ENCODE measurements around the gene RORB.
"Not testable (repeated sequence)": the region's sequence is repeated elsewhere in the genome, so short reads cannot be mapped to it uniquely, and the experiment has no call there.

Gene RORB

DNA sequence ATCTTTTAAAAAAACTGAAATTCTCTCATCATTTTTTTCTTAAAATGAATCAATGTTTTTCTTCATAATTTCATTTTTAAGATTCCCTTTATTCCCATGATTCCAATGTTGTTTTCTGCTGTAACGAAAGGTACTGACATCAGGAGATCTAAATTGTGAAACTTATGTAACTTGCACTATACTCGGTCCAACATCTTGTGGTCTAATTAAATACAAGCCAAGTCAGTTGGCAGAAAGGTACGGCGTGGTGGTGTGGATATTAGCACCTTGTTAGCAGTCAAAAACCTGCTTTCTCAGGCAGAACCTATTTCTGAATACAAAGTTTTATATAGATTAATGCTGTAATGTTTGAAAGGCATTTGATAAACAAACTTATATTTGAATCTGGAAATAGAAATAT, 20.1 kb downstream of the RORB start:
- no peak for DNase-seq

DNA sequence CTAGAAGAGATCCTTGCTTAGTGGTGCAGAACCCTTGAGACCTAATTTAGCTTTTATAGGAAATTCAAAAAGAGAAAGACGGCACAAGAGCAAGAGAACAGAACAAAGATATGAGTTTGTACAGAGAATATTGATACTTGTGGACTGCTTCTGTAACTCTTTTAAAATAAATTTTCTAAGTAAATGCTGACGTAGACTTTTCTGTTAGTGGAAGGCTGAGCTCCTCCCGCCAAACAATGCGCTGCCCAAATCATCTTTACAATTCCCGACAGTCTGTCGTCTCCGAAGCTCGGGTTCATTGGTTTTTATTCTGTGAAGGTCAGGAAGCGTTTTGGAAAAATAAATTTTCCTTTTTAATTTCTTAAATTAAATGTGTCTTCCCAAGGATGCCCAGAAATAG, 22.3 kb downstream of the RORB start:
- DNase-seq: no peak

DNA sequence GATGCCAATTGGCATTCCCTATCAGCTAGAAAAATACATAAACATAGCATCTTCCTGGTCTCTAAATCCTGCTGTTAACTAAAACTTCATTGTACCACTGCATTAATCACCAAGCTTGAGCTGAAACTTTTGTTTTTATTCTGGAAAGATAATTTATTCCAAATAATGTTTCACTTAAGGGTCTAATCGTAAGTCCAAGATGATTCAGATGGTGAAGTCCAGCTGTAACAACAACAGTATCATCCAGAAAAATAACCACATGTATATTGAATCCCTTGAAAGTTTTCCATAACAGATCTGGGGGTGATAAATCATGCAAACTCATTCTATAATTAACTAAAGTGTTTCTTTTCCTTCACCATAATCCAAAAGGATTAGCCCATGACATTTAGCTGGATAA, 23.9 kb downstream of the RORB start:
- no peak for DNase-seq

DNA sequence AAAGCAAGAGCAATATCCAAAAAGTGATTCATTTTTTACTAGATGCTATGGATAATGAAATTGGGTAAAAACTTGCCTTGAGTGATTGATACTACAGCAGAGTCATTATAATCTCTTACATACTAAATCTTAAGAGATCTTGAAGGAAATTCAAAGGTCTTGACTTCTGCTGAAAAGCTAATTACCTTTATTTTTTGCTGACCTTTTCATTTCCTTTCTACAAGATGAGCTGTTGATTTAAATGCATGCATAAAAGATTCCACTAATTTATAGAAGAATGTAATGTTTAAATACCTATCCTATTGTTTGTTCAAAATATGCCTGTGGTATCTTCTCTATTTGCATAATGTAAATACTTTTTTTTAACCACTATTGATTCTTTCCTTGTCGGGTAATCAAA, 27.2 kb downstream of the RORB start:
- no peak for DNase-seq

DNA sequence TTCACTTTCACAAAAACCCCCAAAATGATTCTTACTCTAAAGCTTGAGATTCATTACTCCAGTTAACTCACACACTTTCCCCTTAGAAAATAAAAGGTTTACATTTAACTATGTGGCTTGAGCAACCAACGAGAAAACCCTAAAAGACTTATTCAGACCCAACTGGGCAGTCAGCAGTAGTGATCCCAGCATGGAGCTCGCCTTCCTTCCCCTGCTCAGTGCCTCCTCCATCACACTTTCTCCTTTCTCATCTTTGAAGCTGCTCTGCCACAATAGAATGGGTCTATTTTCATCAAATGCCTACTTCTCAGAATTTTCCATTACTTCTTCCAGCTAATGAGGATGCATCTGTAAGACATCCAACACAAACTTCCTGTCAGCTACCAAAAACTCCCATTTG, 29.1 kb downstream of the RORB start:
- DNase-seq: no peak

DNA sequence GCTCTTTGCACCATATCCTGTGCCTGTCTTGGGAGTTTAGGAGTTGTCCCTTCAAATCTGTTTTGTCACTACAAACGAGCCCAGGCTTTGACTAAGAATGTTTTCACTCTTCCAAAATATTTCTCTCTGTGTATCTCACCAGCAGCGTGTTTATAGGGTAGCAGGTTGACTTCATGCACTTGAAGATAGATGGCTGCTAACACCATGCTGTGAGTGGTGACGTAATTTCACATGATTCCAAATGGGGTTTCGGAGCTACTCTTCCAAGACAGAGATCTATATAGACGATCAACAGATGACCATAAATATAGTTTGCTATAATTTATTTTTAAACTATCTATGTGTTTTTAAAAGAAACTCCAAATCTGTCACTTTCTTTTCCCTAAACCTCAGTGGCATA, 30.6 kb downstream of the RORB start:
- DNase-seq: no peak

DNA sequence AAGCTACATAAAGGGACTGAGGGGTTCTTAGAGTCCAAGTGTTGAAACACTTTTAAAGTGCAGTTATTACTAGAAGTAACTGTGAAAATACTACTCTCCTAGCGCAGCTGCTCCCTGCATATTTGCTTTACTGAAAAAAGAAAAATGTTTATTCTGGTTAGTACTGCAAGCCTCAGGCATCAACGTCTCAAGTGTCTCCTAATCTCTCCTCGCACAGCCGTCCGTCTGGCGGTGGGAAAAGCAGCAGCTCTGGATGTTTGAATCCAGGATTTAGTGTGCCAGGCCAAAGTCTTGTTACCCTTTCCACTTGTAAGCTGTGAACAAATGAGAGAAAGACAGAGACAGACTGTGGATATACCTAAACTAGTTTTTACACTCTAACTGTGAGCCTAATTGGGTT, 31.1 kb downstream of the RORB start:
- no peak for DNase-seq

DNA sequence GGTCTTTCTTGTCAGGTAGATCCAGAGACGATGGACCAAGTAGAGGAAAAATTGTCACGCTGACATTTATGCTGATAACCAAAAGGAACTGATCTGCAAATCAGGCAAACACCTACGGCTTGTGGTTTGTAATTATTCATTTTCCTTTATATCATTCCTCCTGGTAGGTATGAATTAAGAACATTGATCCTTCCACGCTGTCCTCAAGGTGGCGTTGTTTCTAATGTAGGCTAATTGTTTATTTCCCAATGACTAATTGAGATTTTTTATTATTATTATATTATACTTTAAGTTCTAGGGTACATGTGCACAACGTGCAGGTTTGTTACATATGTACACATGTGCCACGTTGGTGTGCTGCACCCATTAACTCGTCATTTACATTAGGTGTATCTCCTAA, 33.3 kb downstream of the RORB start:
- DNase-seq: not testable (repeated sequence)

DNA sequence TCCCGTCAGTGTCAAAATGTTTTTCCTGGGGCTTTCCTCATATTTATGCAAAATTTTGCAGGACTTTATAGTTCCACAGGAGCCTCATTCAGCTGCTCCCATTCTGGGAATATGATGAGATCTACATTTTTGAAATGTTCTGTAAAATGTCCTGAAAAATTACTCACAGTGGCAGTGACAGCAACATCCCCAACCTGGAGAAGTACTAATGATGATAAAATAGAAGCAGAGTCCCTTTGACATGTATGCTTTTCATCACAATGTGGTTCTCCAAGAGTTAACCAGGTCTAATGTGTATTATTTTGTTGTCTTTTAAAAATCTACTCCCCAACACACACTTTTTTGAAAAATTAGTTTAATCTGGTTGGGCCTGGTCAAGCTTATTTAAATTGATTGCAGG, 36.1 kb downstream of the RORB start:
- no peak for DNase-seq

DNA sequence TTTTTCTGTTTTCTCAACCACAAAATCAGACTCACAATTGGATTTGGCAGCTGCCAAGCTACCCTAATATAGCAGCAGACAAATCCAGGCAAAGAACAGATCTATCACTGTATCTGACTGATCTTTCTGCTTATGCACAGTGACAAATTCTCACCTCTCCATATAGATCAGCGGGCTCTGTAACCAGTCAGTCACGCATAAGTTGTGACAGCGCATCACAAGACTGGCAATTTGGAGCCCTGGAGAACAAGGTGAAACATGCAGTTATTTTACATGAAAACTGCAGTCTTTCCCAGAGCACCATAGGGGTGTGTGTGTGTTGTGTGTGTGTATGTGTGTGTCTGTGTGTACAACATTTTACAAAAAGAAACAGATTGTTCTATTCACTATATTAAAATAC, 37.7 kb downstream of the RORB start:
- DNase-seq: no peak

DNA sequence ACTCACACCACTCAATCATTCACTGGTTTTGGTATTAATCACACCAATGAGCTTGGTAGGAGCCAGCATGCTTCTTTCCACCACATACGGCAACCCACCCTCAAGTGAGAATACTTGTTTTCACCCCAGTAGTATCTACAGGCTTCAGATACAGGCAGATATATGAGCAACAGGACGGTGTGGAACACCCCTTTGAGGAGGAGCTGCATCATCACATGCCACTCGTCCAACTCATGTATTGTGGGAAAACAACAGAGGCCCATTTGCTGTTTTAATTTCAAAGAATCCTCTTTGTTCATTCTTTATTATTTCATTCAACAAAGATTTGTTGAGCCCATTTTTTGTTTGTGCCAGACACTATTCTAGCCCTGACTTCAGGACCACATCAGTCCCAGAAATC, 46.0 kb downstream of the RORB start:
- no peak for DNase-seq

DNA sequence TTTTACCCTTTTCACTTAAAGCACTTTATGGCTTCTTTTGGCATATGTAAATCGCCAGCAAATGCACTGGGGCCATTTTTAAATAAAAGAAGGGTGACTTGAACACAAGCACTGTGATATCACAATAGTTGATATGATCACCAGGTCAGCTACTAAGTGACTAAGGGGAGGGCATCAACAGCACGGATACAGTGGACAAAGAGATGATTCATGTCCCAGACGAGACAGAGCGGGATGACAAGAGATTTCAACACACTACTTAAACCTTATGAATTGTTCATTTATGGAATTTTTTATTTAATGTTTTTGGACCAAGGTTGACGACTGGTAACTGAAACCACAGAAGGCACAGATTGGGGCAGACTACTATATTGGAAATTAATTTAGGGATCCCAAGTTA, 54.1 kb downstream of the RORB start:
- DNase-seq: no peak

DNA sequence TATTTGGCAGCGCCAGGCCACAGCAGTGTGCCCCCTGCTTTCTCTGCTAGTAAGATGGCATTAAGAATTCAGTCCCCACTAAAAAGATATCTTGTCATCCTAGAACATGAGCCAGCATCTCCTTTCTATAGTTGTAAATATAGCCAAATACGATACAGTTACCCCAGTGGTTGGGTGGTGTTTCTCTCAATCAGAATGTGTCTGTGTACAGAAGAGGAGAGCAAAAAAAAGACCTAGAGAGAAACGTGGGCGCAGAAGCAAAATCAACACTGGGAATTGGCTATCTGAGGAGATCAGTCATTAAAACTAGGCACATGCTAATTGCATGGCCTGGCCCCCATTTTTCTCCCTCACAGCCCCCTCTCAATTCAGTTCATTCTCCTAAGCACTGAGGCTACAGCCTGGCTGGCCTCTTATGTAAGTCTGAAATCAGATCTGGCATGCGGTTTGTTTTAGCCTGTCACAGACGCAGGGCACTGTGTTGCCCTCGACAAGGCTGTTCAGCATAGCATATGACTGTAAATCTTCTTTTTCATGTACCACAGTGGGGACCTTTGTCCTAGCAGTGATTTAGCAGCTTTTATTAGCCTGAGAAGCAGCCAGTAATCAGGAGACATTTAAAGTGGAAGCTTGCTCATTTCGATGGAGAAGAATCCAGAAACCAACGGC, 57.8 kb downstream of the RORB start:
- no peak for DNase-seq

DNA sequence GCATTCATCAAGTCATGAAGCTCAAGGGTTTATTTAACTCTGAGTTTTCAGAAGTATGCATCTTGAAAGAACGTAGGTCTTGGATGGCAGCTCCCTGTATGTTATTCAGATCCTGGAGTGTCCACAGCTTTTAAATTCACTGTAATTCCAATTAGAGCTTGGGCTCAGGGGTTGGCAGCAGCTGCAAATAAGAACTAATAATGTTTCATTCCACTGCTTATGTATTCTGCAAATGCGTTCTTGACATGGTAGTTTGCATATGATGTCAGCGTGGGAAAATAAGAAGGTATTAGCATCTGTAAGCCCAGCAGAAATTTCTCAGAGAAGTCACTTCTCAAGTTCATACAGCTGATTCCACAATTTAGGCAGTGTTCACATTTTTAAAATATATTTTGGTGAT, 58.4 kb downstream of the RORB start:
- no peak for DNase-seq

DNA sequence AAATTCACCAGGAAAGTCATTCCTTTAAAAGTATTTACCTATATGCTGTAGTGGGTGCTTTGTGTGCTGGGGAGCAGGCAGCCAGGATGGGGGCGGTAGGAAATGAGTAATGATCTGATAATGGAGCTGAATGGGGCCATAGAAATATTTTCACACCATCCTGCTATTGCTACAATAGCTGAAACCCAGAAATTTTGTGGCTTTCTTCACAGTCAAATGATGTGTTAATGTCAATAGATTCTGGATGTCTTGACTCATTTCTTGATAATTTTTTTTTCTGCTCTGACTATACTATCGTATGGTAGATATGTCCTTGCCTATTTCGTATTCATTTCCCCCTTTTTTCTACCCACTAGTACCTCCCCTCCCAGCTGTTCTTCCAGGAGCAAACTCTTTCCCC, 59.5 kb downstream of the RORB start:
- no peak for DNase-seq

DNA sequence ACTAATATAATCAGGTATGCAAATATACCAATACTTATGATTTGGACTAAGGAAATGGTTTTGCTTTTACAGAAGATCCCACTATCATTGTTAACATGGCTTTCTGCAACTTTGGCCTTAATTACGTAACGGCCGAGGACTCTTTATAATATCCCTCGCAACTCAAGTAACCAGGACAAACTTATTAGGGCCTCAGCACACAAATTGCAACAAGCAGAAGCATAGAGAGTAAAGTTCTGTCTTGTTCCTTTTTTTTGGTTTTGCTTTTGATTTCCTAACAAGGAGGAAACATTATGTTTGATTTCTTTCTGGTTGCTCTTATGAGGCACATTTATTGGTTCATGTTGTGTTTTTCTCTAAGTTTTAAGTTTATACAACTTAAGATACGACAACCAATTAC, 60.4 kb downstream of the RORB start:
- DNase-seq: no peak

DNA sequence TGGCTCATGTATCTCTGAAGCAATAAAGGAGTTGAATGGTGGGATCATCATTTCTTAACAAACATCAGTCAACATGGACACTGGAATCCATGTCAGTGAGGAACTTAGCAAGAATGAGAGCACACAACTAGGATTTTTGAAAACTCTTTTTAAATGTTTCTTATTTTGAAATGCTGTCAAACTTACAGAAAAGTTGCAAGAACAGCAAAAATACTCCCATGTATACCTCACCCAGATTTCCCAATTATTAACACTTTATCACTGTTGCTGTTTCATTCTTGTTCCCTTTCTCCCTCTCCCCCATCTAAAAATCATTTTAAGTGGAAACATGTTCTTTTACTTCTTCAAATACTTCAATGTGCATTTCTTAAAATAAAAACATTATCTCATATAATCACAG, 65.5 kb downstream of the RORB start:
- no peak for DNase-seq

DNA sequence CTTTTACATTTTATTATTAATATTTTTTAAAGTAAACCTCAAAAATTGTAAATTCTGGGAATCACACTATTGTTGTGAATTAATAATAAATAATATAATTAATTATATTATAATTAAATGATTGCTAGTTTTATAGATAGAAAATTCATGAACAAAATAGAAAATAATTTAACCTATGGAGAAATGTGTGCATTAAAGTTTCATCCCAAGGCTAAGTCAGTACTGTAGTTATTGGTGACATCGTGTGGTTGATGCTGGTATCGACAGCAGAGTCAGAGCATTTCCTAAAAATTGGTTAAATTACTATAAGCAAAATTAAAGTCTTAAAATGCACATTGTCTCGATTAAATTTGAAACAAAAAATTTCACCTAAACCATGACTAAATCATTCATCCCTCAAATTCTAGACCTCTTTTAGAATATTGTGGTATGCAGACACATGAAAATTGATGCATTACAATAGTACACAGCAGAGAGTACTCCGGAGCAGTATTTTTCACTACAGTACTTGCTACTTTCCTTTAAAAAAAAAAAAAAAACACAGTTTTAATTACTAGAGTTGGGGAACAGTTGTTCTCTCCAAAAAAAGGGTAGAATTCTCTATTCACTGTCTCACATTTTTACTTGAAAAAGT, 73.9 kb downstream of the RORB start:
- DNase-seq: no peak

DNA sequence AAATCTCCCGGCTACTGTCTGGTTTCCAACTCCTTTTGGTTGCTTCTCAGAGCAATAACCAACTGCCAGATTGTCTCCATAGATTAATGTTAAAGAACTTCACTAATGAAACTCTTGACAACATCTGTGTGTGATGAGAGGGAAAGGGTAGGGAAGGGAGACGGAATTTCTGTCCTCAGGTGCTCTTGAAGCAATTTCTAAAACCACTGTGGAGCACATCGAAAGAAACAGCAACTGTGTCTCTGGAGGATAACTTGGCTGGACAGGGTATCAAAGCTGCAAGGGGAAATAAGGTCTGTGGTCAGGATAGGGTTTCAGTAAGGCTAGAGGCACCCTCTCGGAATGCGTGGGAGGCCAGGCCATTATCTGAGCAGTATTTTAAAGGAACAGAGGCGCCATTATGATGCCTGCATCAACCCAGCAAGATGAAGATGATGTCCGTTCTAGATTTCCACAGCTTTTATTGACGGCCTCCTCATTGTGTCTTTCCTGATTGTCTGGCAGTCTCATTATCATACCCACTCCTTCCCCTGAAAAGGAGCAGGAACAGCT, 76.6 kb downstream of the RORB start:
- no peak for DNase-seq

DNA sequence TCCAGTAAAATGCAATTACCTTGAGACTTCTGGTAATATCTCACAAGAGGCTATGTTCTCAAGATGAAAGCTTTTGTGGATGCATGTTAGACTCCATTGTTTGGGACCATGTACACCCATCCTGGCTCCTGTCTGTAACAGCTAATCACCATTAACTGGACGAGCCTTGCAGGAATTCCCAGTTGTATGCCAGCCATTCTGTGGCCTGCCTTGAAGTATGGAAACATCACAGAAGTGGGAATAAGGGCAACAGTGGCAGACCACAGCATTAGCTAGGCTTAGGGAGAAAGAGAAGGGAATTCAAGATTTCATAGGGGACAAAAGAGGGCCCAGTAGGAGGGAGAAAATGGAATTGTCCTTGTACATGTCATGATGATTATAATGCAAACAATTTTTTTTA, 79.0 kb downstream of the RORB start:
- no peak for DNase-seq

DNA sequence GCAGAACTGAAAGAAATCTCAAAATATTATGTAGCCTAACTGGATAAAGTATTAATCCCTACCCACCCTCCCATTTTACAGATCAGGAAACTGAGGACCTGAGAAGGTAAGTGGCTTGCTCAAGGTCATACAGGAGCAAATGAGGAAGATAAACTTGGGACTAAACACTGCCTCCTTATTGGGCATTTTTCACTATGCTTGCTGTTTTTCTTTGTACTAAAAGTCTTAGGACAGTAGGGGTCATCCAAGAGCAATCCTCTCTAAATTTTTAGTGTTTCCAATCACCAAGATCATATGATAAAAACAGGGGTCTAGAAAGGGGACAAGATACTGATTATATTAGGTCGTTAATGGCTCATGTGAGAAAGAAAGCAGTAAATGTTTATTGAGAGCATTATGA, 80.8 kb downstream of the RORB start:
- DNase-seq: no peak

DNA sequence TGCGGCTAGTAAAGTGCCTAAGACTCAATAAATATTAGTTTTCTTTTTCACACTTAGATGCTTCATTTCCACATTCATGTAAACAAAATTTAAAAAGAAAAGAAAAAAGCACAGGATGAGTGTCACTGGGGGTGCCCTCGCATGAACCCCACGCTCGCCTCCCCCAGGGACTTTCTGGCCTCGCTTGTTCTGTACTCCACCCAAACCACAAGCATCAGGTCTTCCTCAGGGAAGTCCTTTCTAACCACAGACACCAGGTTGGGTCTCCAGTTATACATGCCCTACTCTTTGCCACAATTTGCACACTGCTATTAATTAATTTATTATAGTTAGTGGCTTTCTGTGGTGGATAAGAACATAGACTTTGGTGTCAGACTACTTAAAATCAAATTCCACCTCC, 92.4 kb downstream of the RORB start:
- DNase-seq: no peak

DNA sequence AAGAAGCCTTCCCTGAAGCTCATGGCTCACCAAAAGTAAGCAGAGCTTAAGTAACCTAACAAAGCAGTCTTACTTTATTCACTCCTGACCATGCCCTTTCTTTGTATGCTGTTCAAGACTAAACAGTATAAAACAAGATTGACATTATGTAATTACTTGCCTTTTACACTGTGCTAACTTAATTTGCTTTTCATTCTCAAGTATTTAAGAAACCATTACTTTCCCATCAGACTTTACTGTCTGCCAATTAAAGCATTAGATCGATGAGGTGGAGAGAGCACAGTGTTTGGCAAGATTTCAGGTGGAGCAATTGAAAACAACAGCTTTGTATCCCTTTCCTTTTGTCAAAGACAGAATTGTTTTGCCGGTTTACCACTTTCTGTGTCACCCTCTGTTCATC, 98.2 kb downstream of the RORB start:
- DNase-seq: no peak

DNA sequence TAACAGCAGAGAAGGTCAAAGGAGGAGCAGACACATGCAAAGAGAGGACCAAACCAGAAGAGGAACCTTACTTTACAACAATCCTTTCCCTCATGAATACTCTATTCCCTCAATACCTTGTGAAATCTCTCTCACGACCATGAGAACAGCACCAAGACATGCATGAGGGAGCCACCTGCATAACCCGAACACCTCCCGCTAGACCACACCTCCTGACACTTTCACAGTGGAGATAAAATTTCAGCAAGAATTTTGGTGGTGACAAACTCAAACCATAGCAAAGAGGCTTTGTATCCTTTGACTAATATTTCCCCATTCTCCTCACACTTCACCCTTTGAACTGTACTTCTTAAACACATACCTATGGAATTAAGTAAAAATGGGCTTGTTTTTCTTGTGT, 101.7 kb downstream of the RORB start:
- DNase-seq: no peak
